ENCODE results near the gene CHCHD6.

Gene CHCHD6

GRCh38 chr3:126986001-126986400, 282.0 kb downstream of the CHCHD6 start:
- Histone ChIP-seq H3K9me3 (ENCODE audit: control insufficient read depth, low read length) (no peaks in the 10 kb centered on the region), H3K4me3 (ENCODE audit: insufficient read depth, low read depth, low read length) (no peak overlapping the region), H3K27me3 (ENCODE audit: control insufficient read depth, insufficient read depth, low read length, poor library complexity, severe bottlenecking) (peaks cover 12% of the 10 kb centered on the region), H3K36me3 (ENCODE audit: control insufficient read depth, insufficient read depth, low read length) (no peaks in the 10 kb centered on the region), H3K4me1 (ENCODE audit: control insufficient read depth, insufficient read depth, low read length) (peaks cover 10% of the 10 kb centered on the region), H3K27ac (ENCODE audit: insufficient read depth, low read depth, low read length, poor library complexity, severe bottlenecking) (no peak overlapping the region)
- 85 to 86% methylated on average over 9 of the region's 9 CpGs for WGBS, 2 experiments

GRCh38 chr3:126987129-126987528, 283.1 kb downstream of the CHCHD6 start:
- H3K36me3 ChIP-seq (ENCODE audit: control insufficient read depth, insufficient read depth, low read length): no peaks in the 10 kb centered on the region
- no peak overlapping the region for H3K27ac ChIP-seq (ENCODE audit: insufficient read depth, low read depth, low read length, poor library complexity, severe bottlenecking)
- no peak overlapping the region for H3K4me3 ChIP-seq (ENCODE audit: insufficient read depth, low read depth, low read length)
- peaks cover 10% of the 10 kb centered on the region for H3K4me1 ChIP-seq (ENCODE audit: control insufficient read depth, insufficient read depth, low read length)
- WGBS, 2 experiments: 88 to 89% methylated on average over 4 of the region's 4 CpGs
- peaks cover 4% of the 10 kb centered on the region for H3K27me3 ChIP-seq (ENCODE audit: control insufficient read depth, insufficient read depth, low read length, poor library complexity, severe bottlenecking)
- H3K9me3 ChIP-seq (ENCODE audit: control insufficient read depth, low read length): no peaks in the 10 kb centered on the region

GRCh38 chr3:126987596-126987995, 283.6 kb downstream of the CHCHD6 start:
- Histone ChIP-seq H3K4me3 (ENCODE audit: insufficient read depth, low read depth, low read length) (no peak overlapping the region), H3K36me3 (ENCODE audit: control insufficient read depth, insufficient read depth, low read length) (no peaks in the 10 kb centered on the region), H3K4me1 (ENCODE audit: control insufficient read depth, insufficient read depth, low read length) (peaks cover 10% of the 10 kb centered on the region), H3K9me3 (ENCODE audit: control insufficient read depth, low read length) (no peaks in the 10 kb centered on the region), H3K27ac (ENCODE audit: insufficient read depth, low read depth, low read length, poor library complexity, severe bottlenecking) (no peak overlapping the region), H3K27me3 (ENCODE audit: control insufficient read depth, insufficient read depth, low read length, poor library complexity, severe bottlenecking) (no peaks in the 10 kb centered on the region)
- 94% methylated on average over 8 of the region's 8 CpGs for WGBS, 2 experiments

GRCh38 chr3:126988451-126989021, 284.5 kb downstream of the CHCHD6 start:
- Histone ChIP-seq H3K4me3 (ENCODE audit: insufficient read depth, low read depth, low read length) (no peak overlapping the region), H3K27ac (ENCODE audit: insufficient read depth, low read depth, low read length, poor library complexity, severe bottlenecking) (no peak overlapping the region), H3K36me3 (ENCODE audit: control insufficient read depth, insufficient read depth, low read length) (no peaks in the 10 kb centered on the region), H3K9me3 (ENCODE audit: control insufficient read depth, low read length) (no peaks in the 10 kb centered on the region), H3K27me3 (ENCODE audit: control insufficient read depth, insufficient read depth, low read length, poor library complexity, severe bottlenecking) (no peaks in the 10 kb centered on the region), H3K4me1 (ENCODE audit: control insufficient read depth, insufficient read depth, low read length) (peaks cover 10% of the 10 kb centered on the region)
- 94 to 96% methylated on average over 26 of the region's 26 CpGs for WGBS, 2 experiments

- 95% methylated on average over 36 of the region's 36 CpGs for WGBS, 2 experiments
- Histone ChIP-seq H3K27ac (ENCODE audit: insufficient read depth, low read depth, low read length, poor library complexity, severe bottlenecking) (no peak overlapping the region), H3K27me3 (ENCODE audit: control insufficient read depth, insufficient read depth, low read length, poor library complexity, severe bottlenecking) (no peaks in the 10 kb centered on the region), H3K36me3 (ENCODE audit: control insufficient read depth, insufficient read depth, low read length) (no peaks in the 10 kb centered on the region), H3K4me3 (ENCODE audit: insufficient read depth, low read depth, low read length) (no peak overlapping the region), H3K4me1 (ENCODE audit: control insufficient read depth, insufficient read depth, low read length) (peaks cover 8% of the 10 kb centered on the region), H3K9me3 (ENCODE audit: control insufficient read depth, low read length) (no peaks in the 10 kb centered on the region)
Measured at GRCh38 chr3:126989316-126990023, 285.4 kb downstream of the CHCHD6 start.

DNA sequence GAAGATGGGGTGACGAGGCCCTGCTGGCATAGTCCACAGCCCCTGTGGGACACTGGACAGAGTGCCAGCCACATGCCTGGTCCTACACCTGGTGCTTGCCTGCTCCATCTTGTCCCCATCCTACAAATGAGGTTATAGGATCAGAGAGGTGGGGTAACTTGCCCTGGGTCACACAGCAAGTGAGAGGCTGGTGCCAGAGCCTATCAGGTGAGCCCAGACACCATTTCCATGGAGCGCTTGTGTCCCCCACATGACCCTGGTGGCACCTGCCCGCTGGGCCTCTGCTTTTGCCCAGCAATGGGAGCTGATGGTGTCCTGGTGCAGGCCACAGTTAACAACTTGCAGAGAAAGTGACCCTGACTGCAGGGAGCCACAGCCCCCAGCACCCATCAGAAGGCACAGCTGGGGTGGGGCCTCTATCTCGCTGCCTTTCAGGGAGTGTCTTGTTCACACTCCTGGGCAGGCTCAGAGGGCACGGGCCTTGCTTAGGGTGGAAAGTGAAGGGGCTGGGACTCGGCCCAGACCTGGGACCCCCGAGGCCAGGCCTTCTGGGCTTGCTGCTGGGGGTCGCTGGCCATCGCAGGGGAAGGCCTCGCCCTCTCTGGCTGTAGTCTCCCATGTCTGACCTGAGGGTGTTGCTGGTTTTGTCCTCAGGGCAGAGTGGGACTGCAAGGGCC, 286.1 kb downstream of the CHCHD6 start:
- Histone ChIP-seq H3K27ac (ENCODE audit: insufficient read depth, low read depth, low read length, poor library complexity, severe bottlenecking) (no peak overlapping the region), H3K27me3 (ENCODE audit: control insufficient read depth, insufficient read depth, low read length, poor library complexity, severe bottlenecking) (no peaks in the 10 kb centered on the region), H3K4me1 (ENCODE audit: control insufficient read depth, insufficient read depth, low read length) (peaks cover under 1% of the 10 kb centered on the region), H3K9me3 (ENCODE audit: control insufficient read depth, low read length) (no peaks in the 10 kb centered on the region), H3K4me3 (ENCODE audit: insufficient read depth, low read depth, low read length) (no peak overlapping the region), H3K36me3 (ENCODE audit: control insufficient read depth, insufficient read depth, low read length) (no peaks in the 10 kb centered on the region)
- WGBS, 2 experiments: 92 to 96% methylated on average over 10 of the region's 10 CpGs

DNA sequence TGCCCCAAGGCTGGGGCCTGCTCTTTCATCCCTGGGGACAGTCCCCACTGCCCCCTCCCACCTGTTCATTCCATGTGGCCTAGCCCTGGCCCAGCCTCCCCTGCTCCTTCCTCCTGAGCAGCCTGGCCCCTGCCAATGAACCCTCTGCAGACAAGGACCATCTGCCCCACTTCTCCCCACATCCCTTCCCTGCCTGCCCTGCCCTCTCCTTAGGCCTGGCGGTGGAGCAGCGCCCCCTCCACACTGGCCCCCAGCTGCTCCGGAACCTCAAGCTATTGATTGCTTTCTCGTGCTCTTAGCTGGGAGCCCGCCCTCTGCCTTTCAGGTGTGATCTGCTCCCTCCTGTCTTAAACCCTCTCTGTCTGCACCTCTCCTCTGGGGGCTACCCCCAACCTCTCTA, 286.9 kb downstream of the CHCHD6 start:
- WGBS, 2 experiments: 72 to 81% methylated on average over 5 of the region's 5 CpGs
- no peak overlapping the region for H3K27ac ChIP-seq (ENCODE audit: insufficient read depth, low read depth, low read length, poor library complexity, severe bottlenecking)
- H3K36me3 ChIP-seq (ENCODE audit: control insufficient read depth, insufficient read depth, low read length): no peaks in the 10 kb centered on the region

DNA sequence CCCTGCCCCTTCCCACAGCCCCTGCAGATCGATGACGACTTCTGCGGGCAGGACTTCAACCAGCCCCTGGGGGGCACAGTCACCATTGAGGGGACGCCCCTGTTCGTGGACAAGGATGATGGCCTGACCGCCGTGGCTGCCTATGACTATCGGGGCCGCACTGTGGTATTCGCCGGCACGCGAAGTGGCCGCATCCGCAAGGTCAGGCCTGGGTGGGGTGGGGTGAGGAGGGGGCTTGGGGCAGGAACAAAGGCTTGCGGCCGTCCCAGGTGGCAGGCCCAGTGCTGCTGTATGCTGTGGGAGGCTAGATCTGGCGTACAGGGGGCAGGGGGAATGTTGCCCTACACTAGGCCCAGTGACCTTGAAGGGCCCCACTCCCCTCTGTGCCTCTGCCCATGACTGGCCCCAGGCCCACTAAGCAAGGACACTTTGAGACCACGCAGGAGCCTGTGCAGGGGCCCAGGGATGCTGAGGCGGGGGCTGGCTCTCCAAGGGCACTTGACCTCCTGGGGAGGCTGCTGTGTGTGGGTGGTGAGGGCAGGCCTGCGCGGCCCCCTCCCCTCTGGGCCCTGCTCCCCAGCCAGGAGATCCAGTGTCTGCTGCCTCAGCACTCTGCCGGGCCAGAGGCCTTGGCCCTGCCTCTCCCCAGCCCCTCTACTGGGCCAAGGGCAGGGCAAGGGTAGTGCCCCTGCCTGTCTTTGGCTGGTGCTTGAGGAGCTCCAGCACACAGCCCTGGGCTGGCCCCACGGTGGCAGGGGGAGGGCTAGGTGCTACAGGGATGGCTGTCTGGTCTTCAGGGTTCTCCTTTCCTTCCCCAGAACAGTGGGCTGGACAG, 287.5 kb downstream of the CHCHD6 start:
- 93% methylated on average over 24 of the region's 24 CpGs for WGBS, 2 experiments
- no peaks in the 10 kb centered on the region for H3K27me3 ChIP-seq (ENCODE audit: control insufficient read depth, insufficient read depth, low read length, poor library complexity, severe bottlenecking)
- H3K4me3 ChIP-seq (ENCODE audit: insufficient read depth, low read depth, low read length): no peak overlapping the region
- no peak overlapping the region for H3K27ac ChIP-seq (ENCODE audit: insufficient read depth, low read depth, low read length, poor library complexity, severe bottlenecking)
- H3K9me3 ChIP-seq (ENCODE audit: control insufficient read depth, low read length): no peaks in the 10 kb centered on the region
- H3K36me3 ChIP-seq (ENCODE audit: control insufficient read depth, insufficient read depth, low read length): peaks cover 5% of the 10 kb centered on the region
- H3K4me1 ChIP-seq (ENCODE audit: control insufficient read depth, insufficient read depth, low read length): no peaks in the 10 kb centered on the region

More for the DNA sequence above, 286.9 kb downstream of the CHCHD6 start:
- Histone ChIP-seq H3K27me3 (ENCODE audit: control insufficient read depth, insufficient read depth, low read length, poor library complexity, severe bottlenecking) (no peaks in the 10 kb centered on the region), H3K9me3 (ENCODE audit: control insufficient read depth, low read length) (no peaks in the 10 kb centered on the region), H3K4me1 (ENCODE audit: control insufficient read depth, insufficient read depth, low read length) (no peaks in the 10 kb centered on the region), H3K4me3 (ENCODE audit: insufficient read depth, low read depth, low read length) (no peak overlapping the region)

- H3K9me3 ChIP-seq (ENCODE audit: control insufficient read depth, low read length): no peaks in the 10 kb centered on the region
- H3K4me1 ChIP-seq (ENCODE audit: control insufficient read depth, insufficient read depth, low read length): no peaks in the 10 kb centered on the region
- WGBS, 2 experiments: 96 to 97% methylated on average over 7 of the region's 7 CpGs
- H3K27ac ChIP-seq (ENCODE audit: insufficient read depth, low read depth, low read length, poor library complexity, severe bottlenecking): no peak overlapping the region
- H3K4me3 ChIP-seq (ENCODE audit: insufficient read depth, low read depth, low read length): no peak overlapping the region
- peaks cover 6% of the 10 kb centered on the region for H3K36me3 ChIP-seq (ENCODE audit: control insufficient read depth, insufficient read depth, low read length)
- H3K27me3 ChIP-seq (ENCODE audit: control insufficient read depth, insufficient read depth, low read length, poor library complexity, severe bottlenecking): no peaks in the 10 kb centered on the region
Measured at GRCh38 chr3:126992216-126992615, 288.2 kb downstream of the CHCHD6 start.

DNA sequence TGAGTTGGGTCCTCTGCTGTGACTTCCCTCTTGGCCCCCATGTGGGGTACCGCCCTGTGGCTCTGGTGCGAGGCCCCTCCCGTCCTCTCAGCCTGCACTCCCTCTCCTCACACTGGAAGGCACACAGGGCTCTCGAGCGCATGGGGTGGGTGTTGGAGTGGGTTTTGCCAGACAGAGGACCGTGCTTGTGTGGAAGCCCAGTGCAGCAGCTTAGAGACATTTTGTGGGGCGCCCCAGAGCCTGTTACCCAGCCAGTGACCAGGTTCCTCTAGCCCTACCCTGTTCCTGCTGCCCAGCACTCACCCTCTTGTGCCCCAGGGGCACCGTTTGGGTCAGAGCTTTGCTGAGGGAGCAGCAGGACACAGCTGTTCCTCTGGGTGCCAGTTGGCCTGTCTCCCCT, 288.7 kb downstream of the CHCHD6 start:
- WGBS, 2 experiments: 95 to 96% methylated on average over 8 of the region's 8 CpGs
- Histone ChIP-seq H3K4me1 (ENCODE audit: control insufficient read depth, insufficient read depth, low read length) (no peaks in the 10 kb centered on the region), H3K36me3 (ENCODE audit: control insufficient read depth, insufficient read depth, low read length) (peaks cover 6% of the 10 kb centered on the region), H3K27me3 (ENCODE audit: control insufficient read depth, insufficient read depth, low read length, poor library complexity, severe bottlenecking) (no peaks in the 10 kb centered on the region), H3K9me3 (ENCODE audit: control insufficient read depth, low read length) (no peaks in the 10 kb centered on the region), H3K27ac (ENCODE audit: insufficient read depth, low read depth, low read length, poor library complexity, severe bottlenecking) (no peak overlapping the region), H3K4me3 (ENCODE audit: insufficient read depth, low read depth, low read length) (no peak overlapping the region)

All from ectodermal cell (in vitro differentiated cells).